Esophagus muscularis mucosa (tissue), 4 donors: ENCODE results near the gene SELENOM. TPM values are rescaled to one million over a fixed set of nuclear protein-coding genes. Genes with fewer than 3 reads are reported as not detected.

Experiments
- DNase-seq: peaks from one replicate; pipeline ENCODE4 v3.0.0-alpha.2; 2017; ENCODE audit errors: extremely low spot score
- H3K27ac ChIP-seq, 4 donors: fragments of 200-600 bp; sonication (generic); replicated peaks in 1 of 4; 1 replicate in 3 of 4; 2 replicates in 1 of 4; pipeline ENCODE4 v1.5.1; 2016 to 2019; ENCODE audit warnings: mild to moderate bottlenecking in 1 of 4
- H3K27me3 ChIP-seq, 4 donors: fragments of 200-600 bp; sonication (generic); one replicate each; pipeline versions ENCODE4 v1.5.1 to v1.6.0; 2016 to 2019
- H3K36me3 ChIP-seq, 4 donors: fragments of 200-600 bp; sonication (generic); one replicate each; pipeline ENCODE4 v1.5.1; 2016 to 2019
- H3K4me1 ChIP-seq, 4 donors: fragments of 200-600 bp; sonication (generic); one replicate each; pipeline ENCODE4 v1.5.1; 2016 to 2019
- H3K4me3 ChIP-seq, 4 donors: fragments of 200-600 bp; sonication (generic); 1 replicate in 2 of 4; 2 replicates in 2 of 4; pipeline ENCODE4 v1.5.1; 2016 to 2019; ENCODE audit warnings: mild to moderate bottlenecking in 4 of 4, moderate library complexity in 1 of 4
- H3K9me3 ChIP-seq, 4 donors: fragments of 200-600 bp; sonication (generic); 1 replicate in 3 of 4; 2 replicates in 1 of 4; pipeline ENCODE4 v1.5.1; 2016 to 2019
- EP300 ChIP-seq: sonication (generic); formaldehyde crosslinking; IDR thresholded peaks from one replicate; pipeline ENCODE4 v1.6.1; 2017; ENCODE audit warnings: antibody characterized with exemption
- POLR2A ChIP-seq: fragments of 450-650 bp; IDR thresholded peaks from one replicate; pipeline ENCODE4 v1.6.1; 2017; ENCODE audit warnings: antibody characterized with exemption, moderate library complexity, mild to moderate bottlenecking, low read depth
- POLR2AphosphoS5 ChIP-seq, 2 donors: sonication (generic); formaldehyde crosslinking; IDR thresholded peaks; one replicate each; pipeline ENCODE4 v1.6.1; 2017; ENCODE audit warnings: antibody characterized with exemption in 2 of 2
- WGBS: methylation state at CpG from one replicate; pipeline ENCODE4 v1.1.5; 2018; 5-methylcytosine and 5-hydroxymethylcytosine counted together
- intact Hi-C: fragments of 100-400 bp; cut with DNase I; formaldehyde crosslinking; loops from one replicate; pipeline ENCODE4 v1.15.1; 2023
- total RNA-seq, 4 donors: library from RNA; depleted of rRNA; stranded (reverse); fragments of >200 nt; gene quantifications; one replicate each; pipeline versions ENCODE4 v1.1.0 to v1.2.1, GENCODE V29; 2016
- TF ChIP-seq, protein P1 (sequence below), 3 experiments: fragments of 200-600 bp in 2 of 3; fragments of 450-650 bp in 1 of 3; sonication (generic) in 2 of 3; IDR thresholded peaks; one replicate each; pipeline ENCODE4 v1.5.1; 2017 to 2019; ENCODE audit warnings: antibody characterized with exemption in 3 of 3, mild to moderate bottlenecking in 2 of 3, moderate library complexity in 1 of 3

Gene SELENOM
- total RNA-seq, 4 donors from 2014 or later: 1,118 to 1,733 (median 1,416) TPM

DNA sequence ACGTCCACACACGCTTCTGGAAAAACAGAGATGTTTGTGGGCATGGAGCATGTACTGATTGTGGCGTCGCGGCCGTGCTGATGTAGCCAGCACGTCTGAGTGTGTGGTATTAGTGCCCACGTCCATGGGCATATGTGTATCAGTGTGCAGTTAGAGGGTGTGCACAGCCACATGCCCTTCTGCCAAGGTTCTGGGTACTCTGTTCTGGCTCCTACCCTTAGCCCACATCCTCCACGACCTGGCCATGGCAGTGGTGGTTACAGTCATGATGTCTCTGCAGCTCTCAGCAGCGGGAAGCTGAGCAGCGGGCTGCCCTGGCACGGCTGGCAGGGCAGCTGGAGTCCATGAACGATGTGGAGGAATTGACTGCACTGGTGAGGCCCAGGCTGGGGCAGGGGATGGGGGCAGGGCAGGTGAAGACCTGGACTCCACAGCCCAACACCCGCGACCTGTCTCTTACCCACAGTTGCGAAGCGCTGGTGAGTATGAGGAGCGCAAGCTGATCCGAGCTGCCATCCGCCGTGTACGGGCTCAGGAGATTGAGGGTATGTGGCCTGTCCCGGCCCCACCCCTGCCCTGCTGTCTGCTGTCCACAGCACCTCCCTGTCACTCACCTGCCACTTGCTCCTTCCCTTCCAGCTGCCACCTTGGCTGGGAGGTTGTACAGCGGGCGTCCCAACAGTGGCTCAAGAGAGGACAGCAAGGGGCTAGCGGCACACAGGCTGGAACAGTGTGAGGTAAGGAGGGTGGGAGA, 19.0 kb downstream of the SELENOM start:
- Histone ChIP-seq H3K36me3 (peaks cover 39 to 82% (median 66%) of the 10 kb centered on the region in 4 donors), H3K4me1 (peaks cover 56 to 88% (median 75%) of the 10 kb centered on the region in 4 donors)
- TF ChIP-seq POLR2AphosphoS5 (IDR thresholded peaks at IDR 0.05) (no peak), POLR2A (no peak), EP300 (no peak)
- TF ChIP-seq, protein P1, sequence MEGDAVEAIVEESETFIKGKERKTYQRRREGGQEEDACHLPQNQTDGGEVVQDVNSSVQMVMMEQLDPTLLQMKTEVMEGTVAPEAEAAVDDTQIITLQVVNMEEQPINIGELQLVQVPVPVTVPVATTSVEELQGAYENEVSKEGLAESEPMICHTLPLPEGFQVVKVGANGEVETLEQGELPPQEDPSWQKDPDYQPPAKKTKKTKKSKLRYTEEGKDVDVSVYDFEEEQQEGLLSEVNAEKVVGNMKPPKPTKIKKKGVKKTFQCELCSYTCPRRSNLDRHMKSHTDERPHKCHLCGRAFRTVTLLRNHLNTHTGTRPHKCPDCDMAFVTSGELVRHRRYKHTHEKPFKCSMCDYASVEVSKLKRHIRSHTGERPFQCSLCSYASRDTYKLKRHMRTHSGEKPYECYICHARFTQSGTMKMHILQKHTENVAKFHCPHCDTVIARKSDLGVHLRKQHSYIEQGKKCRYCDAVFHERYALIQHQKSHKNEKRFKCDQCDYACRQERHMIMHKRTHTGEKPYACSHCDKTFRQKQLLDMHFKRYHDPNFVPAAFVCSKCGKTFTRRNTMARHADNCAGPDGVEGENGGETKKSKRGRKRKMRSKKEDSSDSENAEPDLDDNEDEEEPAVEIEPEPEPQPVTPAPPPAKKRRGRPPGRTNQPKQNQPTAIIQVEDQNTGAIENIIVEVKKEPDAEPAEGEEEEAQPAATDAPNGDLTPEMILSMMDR (IDR thresholded peaks at IDR 0.05): no peak

GRCh38 chr22:31087744-31088215, 19.6 kb downstream of the SELENOM start:
- peak overlapping the region in 3 of 4 donors; percentile 42 to 82 (median 65) for H3K4me3 ChIP-seq
- H3K4me1 ChIP-seq: peaks cover 60 to 88% (median 77%) of the 10 kb centered on the region in 4 donors
- peak overlapping the region; percentile 98 to 99 (median 99) for H3K27ac ChIP-seq
- intact Hi-C loops: loop anchor here (2.0 kb wide), 1 partner anchor 19 kb away; the partner anchor contains the start of gene SELENOM
- WGBS: 59% methylated on average over 19 of the region's 21 CpGs
- peaks cover 34 to 81% (median 63%) of the 10 kb centered on the region in 4 donors for H3K36me3 ChIP-seq
- no peaks in the 10 kb centered on the region for H3K9me3 ChIP-seq
- H3K27me3 ChIP-seq: no peaks in the 10 kb centered on the region
- TF ChIP-seq POLR2AphosphoS5 (IDR thresholded peaks at IDR 0.05): peak in 1 of 2 donors; percentile 8
- TF ChIP-seq EP300: no peak
- DNase-seq: no peak

More for the DNA sequence above, 19.0 kb downstream of the SELENOM start:
- Histone ChIP-seq H3K27ac (peak overlapping the region; percentile 98 to 99 (median 99)), H3K27me3 (no peaks in the 10 kb centered on the region), H3K9me3 (no peaks in the 10 kb centered on the region), H3K4me3 (peak overlapping the region; percentile 39 to 82 (median 54))
- no peak for DNase-seq
- 58% methylated on average over 22 of the region's 26 CpGs for WGBS
- intact Hi-C loops: loop anchor here (2.0 kb wide), 1 partner anchor 18 kb away; the partner anchor contains the start of gene SELENOM

GRCh38 chr22:31086703-31087330, 20.6 kb downstream of the SELENOM start:
- intact Hi-C loops: no loop called here
- WGBS: 42% methylated on average over 8 of the region's 8 CpGs
- H3K4me3 ChIP-seq: peak overlapping the region in 3 of 4 donors; percentile 42 to 82 (median 65)
- peaks cover 25 to 71% (median 55%) of the 10 kb centered on the region in 4 donors for H3K36me3 ChIP-seq
- peaks cover 58 to 88% (median 80%) of the 10 kb centered on the region in 4 donors for H3K4me1 ChIP-seq
- no peaks in the 10 kb centered on the region for H3K27me3 ChIP-seq
- no peak for DNase-seq
- no peak for TF ChIP-seq POLR2AphosphoS5 (IDR thresholded peaks at IDR 0.05)
- H3K27ac ChIP-seq: peak overlapping the region; percentile 98 to 99 (median 99)
- H3K9me3 ChIP-seq: no peaks in the 10 kb centered on the region

DNA sequence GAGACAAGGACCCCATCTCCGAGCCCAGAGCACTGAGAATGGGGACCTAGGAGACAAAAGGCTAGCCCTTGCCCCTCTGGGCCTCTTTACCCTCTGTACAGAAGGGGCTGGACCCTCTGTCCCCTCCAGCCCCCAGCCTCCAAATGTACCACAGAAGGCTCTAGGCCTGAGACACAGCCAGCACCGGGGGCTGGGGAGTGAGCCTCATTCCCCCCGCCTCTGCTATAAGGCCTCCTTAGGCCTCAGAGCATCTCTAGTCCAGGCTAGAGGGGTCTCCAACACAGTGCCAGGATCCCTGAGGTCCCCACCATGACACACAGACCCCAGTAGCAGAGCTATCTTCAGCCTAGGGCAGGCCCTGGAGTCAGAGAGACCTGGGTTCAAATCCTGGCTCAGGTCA, 21.4 kb downstream of the SELENOM start:
- no peaks in the 10 kb centered on the region for H3K9me3 ChIP-seq
- no peaks in the 10 kb centered on the region for H3K27me3 ChIP-seq
- 68% methylated on average over 3 of the region's 3 CpGs for WGBS
- H3K36me3 ChIP-seq: peaks cover 23 to 63% (median 46%) of the 10 kb centered on the region in 4 donors
- intact Hi-C loops: loop anchor here (2.0 kb wide), 1 partner anchor 139 kb away; no protein-coding TSS in a partner anchor
- DNase-seq: no peak
- H3K4me1 ChIP-seq: peaks cover 58 to 85% (median 82%) of the 10 kb centered on the region in 4 donors
- TF ChIP-seq POLR2AphosphoS5 (IDR thresholded peaks at IDR 0.05) (no peak), EP300 (no peak), POLR2A (no peak)
- TF ChIP-seq, protein P1 (IDR thresholded peaks at IDR 0.05): no peak
- peak overlapping the region; percentile 98 to 99 (median 99) for H3K27ac ChIP-seq
- H3K4me3 ChIP-seq: peak overlapping the region; percentile 68 to 91 (median 78)

DNA sequence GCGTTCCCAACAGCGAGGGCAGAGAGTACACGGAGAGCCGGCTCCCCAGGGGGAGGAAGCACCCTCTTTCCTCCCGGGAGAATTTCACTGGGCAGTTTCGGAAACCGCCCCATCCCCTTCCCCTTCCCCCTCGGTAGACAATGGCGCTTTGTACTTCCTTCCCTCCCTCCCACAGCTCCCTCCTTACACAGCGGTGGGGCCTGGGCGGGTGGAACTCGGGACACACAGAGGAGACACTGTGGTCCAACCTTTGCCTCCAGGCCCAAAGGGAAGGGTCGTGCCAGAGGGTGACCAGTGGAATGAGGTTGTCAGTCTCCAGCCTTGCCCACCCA, 21.9 kb downstream of the SELENOM start:
- no peak for DNase-seq
- TF ChIP-seq, protein P1 (IDR thresholded peaks at IDR 0.05): peak in 1 of 3 experiments; percentile 12
- TF ChIP-seq POLR2AphosphoS5 (IDR thresholded peaks at IDR 0.05): no peak
- TF ChIP-seq EP300: no peak
- H3K4me1 ChIP-seq: peaks cover 61 to 86% (median 84%) of the 10 kb centered on the region in 4 donors
- peak overlapping the region; percentile 98 to 99 (median 99) for H3K27ac ChIP-seq
- WGBS: 14% methylated on average over 9 of the region's 13 CpGs
- peaks cover 23 to 58% (median 41%) of the 10 kb centered on the region in 4 donors for H3K36me3 ChIP-seq
- no peaks in the 10 kb centered on the region for H3K27me3 ChIP-seq
- H3K9me3 ChIP-seq: no peaks in the 10 kb centered on the region
- peak overlapping the region; percentile 68 to 91 (median 78) for H3K4me3 ChIP-seq
- intact Hi-C loops: loop anchor here (2.0 kb wide), 1 partner anchor 139 kb away; no protein-coding TSS in a partner anchor
